KMS-11 (cell line): ENCODE measurements around the gene SPATS2L.

Experiments
- H2AFZ ChIP-seq: fragments of 200-600 bp; sonication (generic); 2 replicates; pipeline ENCODE4 v1.6.1; 2016; ENCODE audit warnings: antibody characterized with exemption, mixed run types, low read depth
- H3K27ac ChIP-seq: fragments of 200-600 bp; sonication (generic); 2 replicates; pipeline ENCODE4 v1.6.1; 2016; ENCODE audit warnings: mild to moderate bottlenecking, mixed run types
- H3K27me3 ChIP-seq: fragments of 200-600 bp; sonication (generic); 2 replicates; pipeline ENCODE4 v1.6.1; 2017; ENCODE audit warnings: mild to moderate bottlenecking, low read depth, mixed run types, moderate library complexity; ENCODE audit not compliant: insufficient read depth
- H3K36me3 ChIP-seq: fragments of 200-600 bp; sonication (generic); 2 replicates; pipeline ENCODE4 v1.6.1; 2017; ENCODE audit warnings: mild to moderate bottlenecking, mixed run types; ENCODE audit not compliant: insufficient read depth
- H3K4me1 ChIP-seq: fragments of 200-600 bp; sonication (generic); 2 replicates; pipeline ENCODE4 v1.6.1; 2016; ENCODE audit warnings: mild to moderate bottlenecking, low read depth, mixed run types; ENCODE audit not compliant: poor library complexity, severe bottlenecking
- H3K4me2 ChIP-seq: fragments of 200-600 bp; sonication (generic); 2 replicates; pipeline ENCODE4 v1.7.0; 2016; ENCODE audit warnings: mild to moderate bottlenecking, mixed run types
- H3K4me3 ChIP-seq: fragments of 200-600 bp; sonication (generic); IDR thresholded peaks from 2 replicates; pipeline ENCODE4 v1.6.1; 2017; ENCODE audit warnings: low read depth, low read length, mixed read lengths; ENCODE audit not compliant: insufficient read depth
- H3K79me2 ChIP-seq: fragments of 200-600 bp; sonication (generic); 2 replicates; pipeline ENCODE4 v1.6.1; 2016; ENCODE audit warnings: low read depth, mixed run types; ENCODE audit not compliant: insufficient read depth
- H3K9ac ChIP-seq: fragments of 200-600 bp; sonication (generic); 2 replicates; pipeline ENCODE4 v1.6.1; 2016; ENCODE audit warnings: mild to moderate bottlenecking, mixed run types
- H4K20me1 ChIP-seq: fragments of 200-600 bp; sonication (generic); 2 replicates; pipeline ENCODE4 v1.6.1; 2016; ENCODE audit warnings: mild to moderate bottlenecking, mixed run types; ENCODE audit not compliant: insufficient read depth
- TF ChIP-seq, protein P1 (sequence below): fragments of 200-600 bp; sonication (generic); conservative IDR thresholded peaks from 2 replicates; pipeline ENCODE4 v1.6.1; 2017; ENCODE audit warnings: low read depth, mild to moderate bottlenecking, antibody characterized with exemption, low read length, moderate library complexity, mixed read lengths

The SPATS2L gene

DNA sequence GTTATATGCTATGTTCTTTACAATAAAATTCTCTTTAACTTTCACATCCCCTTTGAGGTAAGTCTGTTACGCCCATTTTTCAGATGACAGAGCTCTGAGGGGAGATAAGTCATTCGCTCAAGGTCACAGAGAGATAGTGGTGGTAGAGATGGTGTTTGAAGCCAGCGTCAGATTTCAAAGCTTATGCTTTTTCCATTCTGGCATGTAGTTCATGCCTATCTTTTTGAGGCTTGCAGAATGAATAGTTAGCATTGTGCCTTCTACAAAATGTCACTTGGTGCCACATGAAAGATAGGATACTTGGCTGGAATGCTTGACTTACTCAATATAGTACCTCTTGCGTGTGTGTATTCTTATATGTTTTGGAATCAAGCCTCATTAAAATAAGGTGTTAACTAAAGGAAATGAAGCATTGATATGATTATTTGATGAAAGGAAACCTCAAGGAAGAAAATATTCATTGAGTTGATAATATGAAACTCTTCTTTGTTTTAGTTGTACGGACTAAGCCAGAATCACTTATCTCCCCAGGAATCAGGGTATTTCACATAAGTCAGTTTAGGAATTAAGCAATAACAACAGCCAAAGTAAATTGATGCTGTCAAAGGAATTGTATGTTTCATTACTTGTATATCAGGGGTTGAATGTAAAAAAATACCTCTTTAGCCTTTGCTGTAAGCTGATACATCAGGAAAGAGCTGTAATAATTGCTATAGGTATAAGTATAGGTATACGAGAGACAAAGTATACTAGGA is 15.5 kb downstream of the SPATS2L start:
- no peaks in the 10 kb centered on the region for H4K20me1 ChIP-seq
- no peaks in the 10 kb centered on the region for H3K27me3 ChIP-seq
- no peak overlapping the region for H2AFZ ChIP-seq
- TF ChIP-seq, protein P1, sequence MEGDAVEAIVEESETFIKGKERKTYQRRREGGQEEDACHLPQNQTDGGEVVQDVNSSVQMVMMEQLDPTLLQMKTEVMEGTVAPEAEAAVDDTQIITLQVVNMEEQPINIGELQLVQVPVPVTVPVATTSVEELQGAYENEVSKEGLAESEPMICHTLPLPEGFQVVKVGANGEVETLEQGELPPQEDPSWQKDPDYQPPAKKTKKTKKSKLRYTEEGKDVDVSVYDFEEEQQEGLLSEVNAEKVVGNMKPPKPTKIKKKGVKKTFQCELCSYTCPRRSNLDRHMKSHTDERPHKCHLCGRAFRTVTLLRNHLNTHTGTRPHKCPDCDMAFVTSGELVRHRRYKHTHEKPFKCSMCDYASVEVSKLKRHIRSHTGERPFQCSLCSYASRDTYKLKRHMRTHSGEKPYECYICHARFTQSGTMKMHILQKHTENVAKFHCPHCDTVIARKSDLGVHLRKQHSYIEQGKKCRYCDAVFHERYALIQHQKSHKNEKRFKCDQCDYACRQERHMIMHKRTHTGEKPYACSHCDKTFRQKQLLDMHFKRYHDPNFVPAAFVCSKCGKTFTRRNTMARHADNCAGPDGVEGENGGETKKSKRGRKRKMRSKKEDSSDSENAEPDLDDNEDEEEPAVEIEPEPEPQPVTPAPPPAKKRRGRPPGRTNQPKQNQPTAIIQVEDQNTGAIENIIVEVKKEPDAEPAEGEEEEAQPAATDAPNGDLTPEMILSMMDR: no peak
- H3K4me3 ChIP-seq: no peak overlapping the region
- no peak overlapping the region for H3K4me2 ChIP-seq
- no peaks in the 10 kb centered on the region for H3K4me1 ChIP-seq
- H3K79me2 ChIP-seq: no peaks in the 10 kb centered on the region; the same call in 1 of the 2 replicates
- no peak overlapping the region for H3K9ac ChIP-seq
- no peaks in the 10 kb centered on the region for H3K36me3 ChIP-seq
- H3K27ac ChIP-seq: no peak overlapping the region

DNA sequence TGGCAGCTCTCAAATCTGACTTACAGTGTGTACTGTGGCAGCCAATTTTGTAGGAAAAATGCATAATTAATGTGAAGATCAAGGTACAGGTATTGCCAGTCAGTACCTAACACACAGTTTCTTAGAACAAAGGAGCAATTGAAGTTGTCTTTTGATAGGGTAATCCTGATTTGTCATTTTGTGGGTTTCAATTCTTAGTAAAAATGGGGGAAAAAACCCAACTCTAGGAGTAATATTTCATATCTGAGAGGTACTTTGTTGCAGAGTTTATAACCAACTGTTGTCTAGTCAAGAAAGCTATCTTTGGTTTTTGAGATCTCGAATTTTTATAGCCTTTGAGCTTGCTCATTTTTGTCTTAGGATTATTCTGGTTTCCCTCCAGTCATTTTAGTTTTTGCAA is 16.1 kb downstream of the SPATS2L start:
- H3K4me3 ChIP-seq: no peak overlapping the region
- H3K27ac ChIP-seq: no peak overlapping the region
- no peaks in the 10 kb centered on the region for H3K27me3 ChIP-seq
- no peaks in the 10 kb centered on the region for H4K20me1 ChIP-seq
- H2AFZ ChIP-seq: no peak overlapping the region
- no peak overlapping the region for H3K9ac ChIP-seq
- no peaks in the 10 kb centered on the region; the same call in 1 of the 2 replicates for H3K79me2 ChIP-seq
- TF ChIP-seq, protein P1: no peak
- H3K36me3 ChIP-seq: no peaks in the 10 kb centered on the region
- H3K4me2 ChIP-seq: no peak overlapping the region
- H3K4me1 ChIP-seq: no peaks in the 10 kb centered on the region

DNA sequence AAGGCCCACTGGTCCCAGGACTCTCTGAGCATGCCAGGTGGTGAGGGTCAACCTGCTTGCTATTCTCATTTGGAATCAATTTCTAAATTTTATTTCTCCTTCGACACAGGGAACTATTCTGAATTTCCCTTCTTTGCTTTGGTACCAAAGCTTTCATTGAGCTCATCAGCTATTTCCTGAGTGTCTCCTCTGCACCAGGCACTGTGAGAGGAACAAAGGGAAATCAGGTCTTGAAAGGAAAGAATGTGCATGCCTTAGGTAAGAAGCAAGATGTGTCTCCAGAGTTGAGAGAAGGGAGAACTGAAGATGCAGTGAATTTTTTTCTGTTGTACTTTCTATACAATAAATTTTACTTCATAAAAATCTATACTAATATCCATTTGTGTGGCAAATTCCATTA is 17.9 kb downstream of the SPATS2L start:
- H3K27ac ChIP-seq: no peak overlapping the region
- H3K4me3 ChIP-seq: no peak overlapping the region
- H3K4me1 ChIP-seq: no peaks in the 10 kb centered on the region
- no peaks in the 10 kb centered on the region for H3K27me3 ChIP-seq
- no peaks in the 10 kb centered on the region for H3K36me3 ChIP-seq
- no peak overlapping the region for H3K4me2 ChIP-seq
- H4K20me1 ChIP-seq: no peaks in the 10 kb centered on the region
- TF ChIP-seq, protein P1: no peak
- no peak overlapping the region for H3K9ac ChIP-seq
- H3K79me2 ChIP-seq: no peaks in the 10 kb centered on the region; the same call in 1 of the 2 replicates
- no peak overlapping the region for H2AFZ ChIP-seq

DNA sequence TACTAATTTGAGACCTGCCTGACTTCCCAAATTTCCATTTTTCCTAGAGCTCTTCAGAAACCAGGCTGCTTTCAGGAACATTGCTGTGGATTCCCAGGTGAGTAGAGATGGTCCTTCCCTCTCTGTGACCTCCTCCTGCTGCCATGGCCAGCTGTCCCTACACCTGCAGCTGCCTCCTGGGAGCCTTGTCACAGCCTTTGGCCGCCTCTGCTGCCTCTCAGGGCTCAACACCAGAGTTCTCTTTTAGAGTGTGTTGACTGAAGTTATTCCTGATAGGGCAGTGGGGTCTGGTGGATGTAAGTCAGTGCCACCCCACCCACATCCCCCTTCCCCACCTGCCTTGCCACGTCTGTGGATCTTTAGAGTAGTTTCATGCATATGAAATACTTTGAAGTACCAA is 22.9 kb downstream of the SPATS2L start:
- TF ChIP-seq, protein P1: no peak
- Histone ChIP-seq H3K4me3 (no peak overlapping the region), H4K20me1 (no peaks in the 10 kb centered on the region), H3K79me2 (no peaks in the 10 kb centered on the region), H3K9ac (no peak overlapping the region), H3K27me3 (no peaks in the 10 kb centered on the region), H3K4me1 (no peaks in the 10 kb centered on the region), H2AFZ (no peak overlapping the region), H3K4me2 (no peak overlapping the region), H3K27ac (no peak overlapping the region), H3K36me3 (no peaks in the 10 kb centered on the region)
